ENCODE data around the gene NRXN3. TPM values are rescaled to one million over a fixed set of nuclear protein-coding genes. Genes with fewer than 3 reads are reported as not detected.

NRXN3 gene
- total RNA-seq, 1 experiment from 2014 or later: not detected

DNA sequence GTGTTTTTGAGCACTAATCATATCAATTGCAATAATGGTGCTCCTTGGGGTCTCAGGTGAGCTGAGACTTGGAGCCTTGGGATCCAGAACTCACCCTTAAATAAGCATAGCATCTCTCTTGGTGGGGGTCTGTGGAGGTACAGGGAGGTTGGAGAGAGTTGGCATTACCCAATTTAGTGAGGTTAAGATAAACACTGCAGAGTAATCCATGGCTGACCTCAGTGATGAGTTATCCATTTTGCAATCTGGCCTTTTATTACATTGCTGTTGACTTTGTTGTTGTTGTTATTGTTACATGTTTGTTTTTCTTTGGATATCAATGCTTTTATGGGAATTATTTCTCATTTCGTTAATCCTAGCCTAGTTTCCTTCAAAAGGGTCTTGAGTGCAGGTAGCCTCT is 373.3 kb downstream of the NRXN3 start:
- H3K4me2 ChIP-seq (ENCODE audit: low read length): no peak overlapping the region
- H3K36me3 ChIP-seq (ENCODE audit: control insufficient read depth in 1 of 2, insufficient read depth in 2 of 2, low read length in 2 of 2): no peaks in the 10 kb centered on the region
- no peak overlapping the region for H2AFZ ChIP-seq (ENCODE audit: low read depth, low read length, poor library complexity, severe bottlenecking)
- ChIA-PET RAD21 (ENCODE audit: low non-redundant PET in 1 of 2, low total read pairs in 2 of 2, uncharacterized antibody in 2 of 2, unreplicated experiment in 2 of 2) (no interaction called here), POLR2A (no interaction called here), CTCF (no interaction called here)
- TF ChIP-seq TCF7L2 (IDR thresholded peaks at IDR 0.05; ENCODE audit: borderline replicate concordance, extremely low read depth, insufficient read depth, insufficient read length) (no peak), POLR2A (IDR thresholded peaks at IDR 0.05; ENCODE audit: borderline replicate concordance, extremely low read depth, insufficient read depth, insufficient read length) (no peak), ELF1 (IDR thresholded peaks at IDR 0.05; ENCODE audit: borderline replicate concordance, low read depth) (no peak), MAX (IDR thresholded peaks at IDR 0.05) (no peak), FOSL1 (IDR thresholded peaks at IDR 0.05; ENCODE audit: low read depth) (no peak)
- no peaks in the 10 kb centered on the region for H4K20me1 ChIP-seq (ENCODE audit: insufficient read depth)
- ATAC-seq (no peak), DNase-seq (ENCODE audit: low read depth, low spot score) (no peak)
- H3K4me1 ChIP-seq (ENCODE audit: control insufficient read depth in 1 of 2, insufficient read depth in 2 of 2, low read length in 2 of 2): no peaks in the 10 kb centered on the region
- intact Hi-C loops (cut with micrococcal nuclease): no loop called here
- H3K27ac ChIP-seq (ENCODE audit: low read depth, low read length): no peak overlapping the region
- no peak overlapping the region for H3K9ac ChIP-seq (ENCODE audit: low read length)
- H3K9me3 ChIP-seq (ENCODE audit: control insufficient read depth in 1 of 2, insufficient read depth in 1 of 2, low read depth in 1 of 2, low read length in 2 of 2): no peaks in the 10 kb centered on the region
- no peak overlapping the region for H3K4me3 ChIP-seq (replicated peaks in 1 of 2; ENCODE audit: low read depth in 1 of 2, low read length in 2 of 2)
- no TSS peak for BruUV-seq (replicated peaks)
- no peaks in the 10 kb centered on the region for H3K9me2 ChIP-seq (ENCODE audit: insufficient read depth)
- no peaks in the 10 kb centered on the region for H3K79me2 ChIP-seq (ENCODE audit: insufficient read depth, low read length)
- H3K27me3 ChIP-seq (ENCODE audit: insufficient read depth, low read length): no peaks in the 10 kb centered on the region

DNA sequence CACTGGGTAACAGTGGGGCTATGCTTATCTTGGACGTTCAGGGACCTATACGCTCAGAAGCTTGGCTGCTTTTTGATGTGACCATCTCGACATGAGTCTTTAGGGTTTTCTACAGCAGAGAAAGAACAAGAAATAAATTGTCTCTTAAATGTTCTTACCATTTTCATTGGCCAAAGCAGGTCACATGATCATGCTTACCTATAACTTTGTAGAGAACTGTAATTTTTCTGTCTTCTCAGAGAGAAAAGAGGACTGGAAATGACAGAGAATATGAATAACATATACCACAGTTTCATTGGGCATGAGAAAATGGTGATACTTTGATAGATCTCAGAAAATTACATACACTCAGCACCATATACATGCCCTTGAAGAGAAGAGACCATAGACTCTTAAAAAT is 390.9 kb downstream of the NRXN3 start:
- no peaks in the 10 kb centered on the region for H3K9me2 ChIP-seq (ENCODE audit: insufficient read depth)
- H3K36me3 ChIP-seq (ENCODE audit: control insufficient read depth in 1 of 2, insufficient read depth in 2 of 2, low read length in 2 of 2): no peaks in the 10 kb centered on the region
- H3K4me3 ChIP-seq (replicated peaks in 1 of 2; ENCODE audit: low read depth in 1 of 2, low read length in 2 of 2): no peak overlapping the region
- no TSS peak for BruUV-seq (replicated peaks)
- H3K27ac ChIP-seq (ENCODE audit: low read depth, low read length): no peak overlapping the region
- DNase-seq (ENCODE audit: low read depth, low spot score) (no peak), ATAC-seq (no peak)
- POLR2A ChIA-PET: no interaction called here
- no peaks in the 10 kb centered on the region for H3K79me2 ChIP-seq (ENCODE audit: insufficient read depth, low read length)
- no peak overlapping the region for H3K9ac ChIP-seq (ENCODE audit: low read length)
- no peaks in the 10 kb centered on the region for H3K4me1 ChIP-seq (ENCODE audit: control insufficient read depth in 1 of 2, insufficient read depth in 2 of 2, low read length in 2 of 2)
- no peaks in the 10 kb centered on the region for H3K9me3 ChIP-seq (ENCODE audit: control insufficient read depth in 1 of 2, insufficient read depth in 1 of 2, low read depth in 1 of 2, low read length in 2 of 2)
- no peak overlapping the region for H2AFZ ChIP-seq (ENCODE audit: low read depth, low read length, poor library complexity, severe bottlenecking)
- TF ChIP-seq REST (IDR thresholded peaks at IDR 0.05; ENCODE audit: low read depth) (no peak), ATF3 (IDR thresholded peaks at IDR 0.05) (no peak), TCF7L2 (IDR thresholded peaks at IDR 0.05; ENCODE audit: borderline replicate concordance, extremely low read depth, insufficient read depth, insufficient read length) (no peak), FOSL1 (IDR thresholded peaks at IDR 0.05; ENCODE audit: low read depth) (no peak), RAD21 (IDR thresholded peaks at IDR 0.05; ENCODE audit: low read depth) (no peak), SRF (IDR thresholded peaks at IDR 0.05; ENCODE audit: low read depth) (no peak), EZH2phosphoT487 (IDR thresholded peaks at IDR 0.05; ENCODE audit: borderline replicate concordance) (no peak), CTCF (IDR thresholded peaks at IDR 0.05 in 2 of 3, conservative IDR thresholded peaks at IDR 0.05 in 1 of 3; ENCODE audit: borderline replicate concordance in 1 of 3, insufficient read depth in 1 of 3, low read depth in 2 of 3, low read length in 2 of 3) (no peak)
- intact Hi-C loops (cut with micrococcal nuclease): no loop called here
- CTCF ChIA-PET: no interaction called here
- H3K4me2 ChIP-seq (ENCODE audit: low read length): no peak overlapping the region
- RAD21 ChIA-PET (ENCODE audit: low non-redundant PET in 1 of 2, low total read pairs in 2 of 2, uncharacterized antibody in 2 of 2, unreplicated experiment in 2 of 2): no interaction called here
- H3K27me3 ChIP-seq (ENCODE audit: insufficient read depth, low read length): no peaks in the 10 kb centered on the region
- H4K20me1 ChIP-seq (ENCODE audit: insufficient read depth): no peaks in the 10 kb centered on the region

Measured in HCT116 (cell line).